Measurements from ENCODE around the gene KRT2.

KRT2 gene

GRCh38 chr12:52601671-52602070 lies 50.3 kb downstream of the KRT2 start:
- no peak overlapping the region for H3K9ac ChIP-seq (ENCODE audit: low read length)
- DNase-seq (ENCODE audit: low read depth) = no peak
- peaks cover 4% of the 10 kb centered on the region for H3K9me3 ChIP-seq (ENCODE audit: control insufficient read depth, low read length)
- no peaks in the 10 kb centered on the region for H3K4me1 ChIP-seq (ENCODE audit: control insufficient read depth, insufficient read depth, low read length)
- H3K4me3 ChIP-seq (ENCODE audit: low read length) = no peak overlapping the region
- H3K36me3 ChIP-seq (ENCODE audit: control insufficient read depth, insufficient read depth, low read length, severe bottlenecking) = no peaks in the 10 kb centered on the region
- peaks cover 57% of the 10 kb centered on the region for H3K27me3 ChIP-seq (replicated peaks; ENCODE audit: control insufficient read depth, insufficient read depth, low read length)

- no peak for DNase-seq (ENCODE audit: low read depth)
- Histone ChIP-seq H3K36me3 (ENCODE audit: control insufficient read depth, insufficient read depth, low read length, severe bottlenecking) (no peaks in the 10 kb centered on the region), H3K9ac (ENCODE audit: low read length) (no peak within 1 kb of the TSS), H3K27me3 (replicated peaks; ENCODE audit: control insufficient read depth, insufficient read depth, low read length) (peaks cover 51% of the 10 kb centered on the region), H3K9me3 (ENCODE audit: control insufficient read depth, low read length) (peaks cover 4% of the 10 kb centered on the region), H3K4me3 (ENCODE audit: low read length) (no peak within 1 kb of the TSS), H3K4me1 (ENCODE audit: control insufficient read depth, insufficient read depth, low read length) (no peaks in the 10 kb centered on the region)
Measured at GRCh38 chr12:52600941-52601481, 51.0 kb downstream of the KRT2 start, which contains the start of gene KRT72. TSS of gene KRT72 (minus strand) at chr12:52601463. CDS start at chr12:52601452, 11 bp downstream.

- H3K27me3 ChIP-seq (replicated peaks; ENCODE audit: control insufficient read depth, insufficient read depth, low read length) = peaks cover 46% of the 10 kb centered on the region
- no peaks in the 10 kb centered on the region for H3K36me3 ChIP-seq (ENCODE audit: control insufficient read depth, insufficient read depth, low read length, severe bottlenecking)
- H3K4me1 ChIP-seq (ENCODE audit: control insufficient read depth, insufficient read depth, low read length) = no peaks in the 10 kb centered on the region
- no peak for DNase-seq (ENCODE audit: low read depth)
- no peak overlapping the region for H3K9ac ChIP-seq (ENCODE audit: low read length)
- H3K9me3 ChIP-seq (ENCODE audit: control insufficient read depth, low read length) = peaks cover 4% of the 10 kb centered on the region
- H3K4me3 ChIP-seq (ENCODE audit: low read length) = no peak overlapping the region
Measured at GRCh38 chr12:52600475-52600874, 51.5 kb downstream of the KRT2 start.

- Histone ChIP-seq H3K4me3 (ENCODE audit: low read length) (no peak overlapping the region), H3K36me3 (ENCODE audit: control insufficient read depth, insufficient read depth, low read length, severe bottlenecking) (no peaks in the 10 kb centered on the region), H3K9ac (ENCODE audit: low read length) (no peak overlapping the region), H3K4me1 (ENCODE audit: control insufficient read depth, insufficient read depth, low read length) (no peaks in the 10 kb centered on the region), H3K27me3 (replicated peaks; ENCODE audit: control insufficient read depth, insufficient read depth, low read length) (peaks cover 43% of the 10 kb centered on the region), H3K9me3 (ENCODE audit: control insufficient read depth, low read length) (peaks cover 4% of the 10 kb centered on the region)
- DNase-seq (ENCODE audit: low read depth) = no peak
Measured at GRCh38 chr12:52600071-52600470, 51.9 kb downstream of the KRT2 start.

- Histone ChIP-seq H3K27me3 (replicated peaks; ENCODE audit: control insufficient read depth, insufficient read depth, low read length) (peaks cover 37% of the 10 kb centered on the region), H3K9ac (ENCODE audit: low read length) (no peak overlapping the region), H3K4me3 (ENCODE audit: low read length) (no peak overlapping the region), H3K36me3 (ENCODE audit: control insufficient read depth, insufficient read depth, low read length, severe bottlenecking) (no peaks in the 10 kb centered on the region), H3K9me3 (ENCODE audit: control insufficient read depth, low read length) (peaks cover 4% of the 10 kb centered on the region), H3K4me1 (ENCODE audit: control insufficient read depth, insufficient read depth, low read length) (no peaks in the 10 kb centered on the region)
- DNase-seq (ENCODE audit: low read depth) = no peak
Measured at GRCh38 chr12:52598966-52599365, 53.0 kb downstream of the KRT2 start.
